SU-DHL-6 (cell line): ENCODE measurements around the gene ZNF644.
"Not testable (repeated sequence)": the region's sequence is repeated elsewhere in the genome, so short reads cannot be mapped to it uniquely, and the experiment has no call there.

Experiments used
- H2AFZ ChIP-seq: fragments of 200-600 bp; sonication (generic); 2 replicates; pipeline ENCODE4 v1.6.1; 2014; ENCODE audit warnings: low read depth, mild to moderate bottlenecking, moderate library complexity, mixed read lengths, antibody characterized with exemption, low read length; ENCODE audit not compliant: severe bottlenecking
- H3F3A ChIP-seq: fragments of 200-600 bp; shearing (Covaris generic); 2 replicates; pipeline ENCODE4 v1.6.0; 2016; ENCODE audit warnings: antibody characterized with exemption, mild to moderate bottlenecking; ENCODE audit not compliant: insufficient read depth
- H3K27ac ChIP-seq: fragments of 200-600 bp; sonication (generic); 2 replicates; pipeline ENCODE4 v1.5.1; 2016; ENCODE audit warnings: low read depth, mild to moderate bottlenecking, low read length, moderate library complexity, mixed read lengths
- H3K27me3 ChIP-seq: fragments of 200-600 bp; sonication (generic), shearing (Covaris generic); 2 replicates; pipeline ENCODE4 v1.6.0; 2014; ENCODE audit warnings: mild to moderate bottlenecking, low read length
- H3K36me3 ChIP-seq: fragments of 200-600 bp; sonication (generic); 2 replicates; pipeline ENCODE4 v1.6.1; 2014; ENCODE audit warnings: mild to moderate bottlenecking, low read length, mixed read lengths
- H3K4me2 ChIP-seq: fragments of 300-600, 200-600 bp; shearing (Covaris generic), sonication (generic); 2 replicates; pipeline ENCODE4 v1.6.0; 2014; ENCODE audit warnings: low read length, low read depth, mild to moderate bottlenecking; ENCODE audit not compliant: poor library complexity, severe bottlenecking
- H3K4me3 ChIP-seq: fragments of 200-600 bp; sonication (generic); 2 replicates; pipeline ENCODE4 v1.5.1; 2014; ENCODE audit warnings: antibody characterized with exemption, low read length, mild to moderate bottlenecking, mixed read lengths; ENCODE audit not compliant: insufficient read depth, poor library complexity, severe bottlenecking
- H3K79me2 ChIP-seq: fragments of 200-600 bp; sonication (generic); 2 replicates; pipeline ENCODE4 v1.6.1; 2014; ENCODE audit warnings: mild to moderate bottlenecking, low read length, moderate library complexity; ENCODE audit not compliant: insufficient read depth
- H3K9ac ChIP-seq: fragments of 200-600 bp; sonication (generic); 2 replicates; pipeline ENCODE4 v1.7.0; 2014; ENCODE audit warnings: mild to moderate bottlenecking, low read length
- H3K9me2 ChIP-seq: fragments of 200-600 bp; sonication (generic); replicated peaks from 2 replicates; pipeline ENCODE4 v1.6.1; 2014; ENCODE audit warnings: low read length; ENCODE audit not compliant: insufficient read depth
- H3K9me3 ChIP-seq: fragments of 200-600 bp; sonication (generic); 2 replicates; pipeline ENCODE4 v1.6.1; 2014; ENCODE audit warnings: low read length, mixed read lengths; ENCODE audit not compliant: insufficient read depth
- H4K20me1 ChIP-seq: fragments of 200-600 bp; sonication (generic); 2 replicates; pipeline ENCODE4 v1.6.1; 2014; ENCODE audit warnings: low read depth, mild to moderate bottlenecking, antibody characterized with exemption, low read length, moderate library complexity, mixed read lengths
- CTCF ChIP-seq: fragments of 200-600 bp; sonication (generic); IDR thresholded peaks from one replicate; pipeline ENCODE4 v1.5.1; 2017; ENCODE audit warnings: antibody characterized with exemption, mild to moderate bottlenecking, low read length, moderate library complexity; ENCODE audit not compliant: insufficient read depth, poor library complexity, severe bottlenecking
- EZH2phosphoT487 ChIP-seq: fragments of 200-600 bp; sonication (generic), shearing (Covaris generic); conservative IDR thresholded peaks from 2 replicates; pipeline ENCODE4 v1.6.1; 2018; ENCODE audit warnings: mild to moderate bottlenecking, antibody characterized with exemption, low read length, moderate library complexity, mixed read lengths

The ZNF644 gene

DNA sequence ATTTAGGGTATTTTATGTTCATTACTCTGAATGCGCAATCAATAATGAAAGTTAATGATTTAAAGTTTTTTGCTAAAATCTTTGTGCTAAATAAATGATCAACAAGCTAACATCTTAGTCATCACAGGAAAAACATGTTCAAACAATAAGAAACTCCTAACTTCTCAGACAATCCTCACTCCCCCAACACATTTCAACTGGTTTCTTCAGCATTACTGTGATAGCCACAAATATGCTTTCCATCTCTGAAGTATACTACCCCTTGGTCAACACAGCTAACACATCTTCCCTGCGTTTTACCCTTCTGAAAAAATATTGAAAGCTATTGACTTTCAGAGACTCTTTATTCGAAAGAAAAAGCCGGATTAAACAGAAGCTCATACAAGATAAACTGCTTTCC, 85.8 kb downstream of the ZNF644 start:
- TF ChIP-seq CTCF (no peak), EZH2phosphoT487 (no peak)
- Histone ChIP-seq H3K27ac (no peak overlapping the region), H3K36me3 (peaks cover 39% of the 10 kb centered on the region), H2AFZ (no peak overlapping the region), H3K9me2 (no peaks in the 10 kb centered on the region), H3K79me2 (peaks cover 61% of the 10 kb centered on the region), H3K9ac (no peak overlapping the region), H3K4me3 (no peak overlapping the region), H3K9me3 (no peaks in the 10 kb centered on the region), H3K27me3 (no peaks in the 10 kb centered on the region), H3F3A (no peaks in the 10 kb centered on the region), H3K4me2 (no peak overlapping the region), H4K20me1 (no peaks in the 10 kb centered on the region)

- not testable (repeated sequence) for H3K27me3 ChIP-seq, H3F3A ChIP-seq, H2AFZ ChIP-seq, H3K9me3 ChIP-seq, H3K27ac ChIP-seq, H3K4me3 ChIP-seq, H3K4me2 ChIP-seq, H3K36me3 ChIP-seq, H3K9me2 ChIP-seq, H4K20me1 ChIP-seq, H3K9ac ChIP-seq
- peaks cover 92% of the 10 kb centered on the region for H3K79me2 ChIP-seq
Observed at GRCh38 chr1:90928231-90928630, 93.6 kb downstream of the ZNF644 start.

- H3K79me2 ChIP-seq: peaks cover 92% of the 10 kb centered on the region
- not testable (repeated sequence) for H3K9me3 ChIP-seq, H3K27me3 ChIP-seq, H3K4me3 ChIP-seq, H3K9ac ChIP-seq, H3K27ac ChIP-seq, H3K4me2 ChIP-seq, H3F3A ChIP-seq, H4K20me1 ChIP-seq, H2AFZ ChIP-seq, H3K9me2 ChIP-seq, H3K36me3 ChIP-seq
Observed at GRCh38 chr1:90927674-90928073, 94.2 kb downstream of the ZNF644 start.

DNA sequence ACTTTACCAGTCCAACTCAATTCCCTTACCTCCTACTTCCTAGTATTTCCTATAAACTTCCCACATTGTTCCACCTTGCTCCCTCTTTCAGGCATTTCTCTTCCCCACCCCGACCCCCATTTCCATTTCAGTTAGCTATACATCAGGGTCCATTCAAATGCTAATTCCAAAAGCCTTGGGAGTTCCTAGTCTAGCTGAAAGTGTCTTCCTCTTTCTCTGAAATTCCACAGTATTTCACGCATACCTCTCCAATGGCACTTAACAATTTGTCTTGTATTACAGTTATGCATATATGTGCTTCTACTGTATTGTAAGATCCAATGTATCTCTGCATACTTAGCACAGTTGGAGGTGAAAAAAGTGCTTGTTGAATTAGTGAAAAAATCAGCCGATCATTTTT, 94.9 kb downstream of the ZNF644 start:
- Histone ChIP-seq H3K9ac (no peak overlapping the region), H2AFZ (no peak overlapping the region), H4K20me1 (peaks cover 7% of the 10 kb centered on the region), H3F3A (no peaks in the 10 kb centered on the region), H3K27ac (no peak overlapping the region), H3K9me3 (no peaks in the 10 kb centered on the region), H3K4me2 (no peak overlapping the region), H3K27me3 (no peaks in the 10 kb centered on the region), H3K79me2 (peaks cover 92% of the 10 kb centered on the region), H3K9me2 (no peaks in the 10 kb centered on the region), H3K36me3 (0 out of 2 replicates have a peak, but pooled peaks cover 4% of the 10 kb centered on the region), H3K4me3 (no peak overlapping the region)
- TF ChIP-seq EZH2phosphoT487: no peak

DNA sequence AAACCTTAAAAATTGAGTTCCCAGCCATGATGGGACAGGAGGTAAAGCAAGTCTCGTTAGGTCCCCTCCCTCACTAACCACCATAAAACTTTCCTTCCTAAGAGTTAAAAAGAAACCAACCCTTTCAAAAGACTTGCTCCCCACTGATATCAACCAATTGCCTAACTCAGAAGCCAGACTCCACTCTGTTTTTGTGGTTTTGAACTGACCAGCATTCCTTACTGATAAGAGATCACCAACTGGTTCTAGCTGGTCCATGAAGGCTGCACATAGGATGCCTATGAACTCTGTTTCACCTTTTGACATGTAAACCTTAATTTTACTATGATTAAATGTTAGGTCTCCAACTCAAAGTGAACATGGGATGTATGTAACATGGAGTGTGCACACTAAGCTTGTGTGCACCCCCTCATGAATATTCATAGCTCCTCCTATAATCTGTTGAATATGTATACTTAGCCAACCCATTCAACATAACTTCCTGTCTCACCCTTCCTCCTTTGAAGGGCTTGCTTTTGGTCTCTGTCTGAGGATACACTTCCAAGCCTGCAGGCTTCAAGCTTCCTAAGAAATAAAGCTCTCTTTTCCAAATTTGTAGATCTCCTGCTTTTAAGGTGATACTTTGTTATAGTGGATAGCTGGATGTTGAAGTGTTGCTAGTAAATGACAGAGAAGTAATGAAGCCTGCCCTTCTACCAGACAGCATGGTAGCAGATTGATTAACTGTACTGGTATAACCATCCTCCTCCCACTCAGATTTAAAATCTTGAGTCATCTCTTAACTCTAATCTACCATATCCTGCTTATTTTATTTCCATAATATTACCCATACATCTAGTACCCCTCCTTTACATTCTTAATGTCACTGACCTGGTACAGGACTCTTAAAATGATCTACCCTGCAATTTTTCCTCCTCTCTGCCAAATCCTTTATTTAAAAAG, 95.6 kb downstream of the ZNF644 start:
- H3K9me2 ChIP-seq: no peaks in the 10 kb centered on the region
- H4K20me1 ChIP-seq: peaks cover 11% of the 10 kb centered on the region
- no peaks in the 10 kb centered on the region for H3K9me3 ChIP-seq
- H3K79me2 ChIP-seq: peaks cover 92% of the 10 kb centered on the region
- no peak for TF ChIP-seq EZH2phosphoT487
- TF ChIP-seq CTCF: no peak
- H3K27ac ChIP-seq: no peak overlapping the region
- H3K9ac ChIP-seq: no peak overlapping the region
- no peaks in the 10 kb centered on the region for H3F3A ChIP-seq
- H3K27me3 ChIP-seq: no peaks in the 10 kb centered on the region
- no peak overlapping the region for H3K4me2 ChIP-seq
- no peak overlapping the region for H2AFZ ChIP-seq
- no peak overlapping the region for H3K4me3 ChIP-seq
- H3K36me3 ChIP-seq: 0 out of 2 replicates have a peak, but pooled peaks cover 4% of the 10 kb centered on the region
